NCI-H460 (cell line): ENCODE results near the gene MAD2L1BP. TPM values are rescaled to one million over a fixed set of nuclear protein-coding genes. Genes with fewer than 3 reads are reported as not detected.
A peak's percentile ranks its signal among the peaks of the same experiment; 100 is the strongest.

ENCODE experiments used
- DNase-seq: peaks from one replicate; pipeline ENCODE4 v3.0.0-alpha.2; 2016; ENCODE audit warnings: low read depth; ENCODE audit errors: extremely low read depth
- total RNA-seq: library from RNA; depleted of rRNA; stranded (reverse); fragments of >200 nt; shearing (Covaris generic); gene quantifications from 2 replicates; pipeline ENCODE4 v1.2.3, GENCODE V29; 2014; rRNA removed

MAD2L1BP gene
- total RNA-seq, 1 experiment from 2014 or later = 23.9 TPM

DNA sequence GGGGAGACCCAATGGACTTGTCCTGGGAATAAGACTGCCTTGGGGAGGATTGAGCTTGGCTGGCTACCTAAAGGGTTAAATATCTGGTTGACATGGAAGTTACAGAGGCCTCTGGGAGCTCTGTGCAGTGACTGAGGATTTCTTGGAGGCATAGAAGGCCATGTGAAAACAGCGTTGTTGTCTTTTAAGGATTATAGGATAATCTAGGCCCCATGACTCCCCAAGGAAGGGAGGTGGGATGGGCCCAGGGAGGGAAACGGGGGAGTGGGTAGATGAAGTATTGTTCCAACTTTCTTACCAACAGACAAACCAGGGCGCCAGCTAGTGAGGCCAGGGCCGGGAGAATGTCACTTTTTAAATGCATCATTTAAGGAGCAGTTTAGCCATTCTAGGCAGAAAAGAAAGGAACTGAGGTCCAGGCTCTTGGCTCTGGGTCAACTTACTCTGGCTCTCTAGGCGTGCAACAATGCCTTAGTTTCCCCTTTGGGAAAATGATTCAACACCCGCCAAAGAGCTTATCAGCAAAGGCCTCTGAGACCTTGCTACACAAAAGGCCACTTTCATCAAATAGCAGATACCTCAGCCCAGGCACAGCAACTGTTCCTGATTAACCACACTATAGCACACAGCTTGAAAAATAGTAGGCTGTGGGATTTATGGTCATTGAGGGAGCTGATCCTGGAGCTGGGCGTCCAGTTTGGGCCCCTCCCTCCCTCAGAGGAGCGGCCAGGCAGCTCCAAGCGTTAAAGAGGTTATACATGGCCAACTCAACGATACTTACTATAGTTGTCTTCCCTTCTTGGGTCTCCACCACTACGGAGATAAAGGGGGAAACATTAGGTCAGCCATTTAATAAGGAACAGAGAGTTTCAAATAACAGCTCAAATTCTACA, 44.9 kb downstream of the MAD2L1BP start:
- no peak for DNase-seq

DNA sequence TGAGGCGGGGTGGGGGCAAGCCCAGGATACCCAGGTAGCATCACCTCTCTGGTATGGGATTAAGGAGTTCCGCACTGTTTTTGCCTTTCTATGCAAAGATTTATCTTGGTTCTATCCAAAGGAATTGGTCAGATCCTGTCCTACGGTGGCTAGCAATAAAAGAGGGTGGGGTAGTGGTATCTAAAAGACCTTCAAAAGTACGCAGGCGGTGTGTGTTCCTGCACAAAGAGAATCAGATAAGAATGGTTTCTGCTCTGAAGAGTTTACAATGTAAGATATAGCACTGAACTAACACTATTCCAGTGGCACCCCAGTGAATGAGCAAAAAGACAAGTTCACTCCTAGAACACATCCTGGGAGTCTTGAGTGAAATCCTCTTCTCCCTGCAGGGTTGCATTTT, 45.7 kb downstream of the MAD2L1BP start:
- no peak for DNase-seq

DNA sequence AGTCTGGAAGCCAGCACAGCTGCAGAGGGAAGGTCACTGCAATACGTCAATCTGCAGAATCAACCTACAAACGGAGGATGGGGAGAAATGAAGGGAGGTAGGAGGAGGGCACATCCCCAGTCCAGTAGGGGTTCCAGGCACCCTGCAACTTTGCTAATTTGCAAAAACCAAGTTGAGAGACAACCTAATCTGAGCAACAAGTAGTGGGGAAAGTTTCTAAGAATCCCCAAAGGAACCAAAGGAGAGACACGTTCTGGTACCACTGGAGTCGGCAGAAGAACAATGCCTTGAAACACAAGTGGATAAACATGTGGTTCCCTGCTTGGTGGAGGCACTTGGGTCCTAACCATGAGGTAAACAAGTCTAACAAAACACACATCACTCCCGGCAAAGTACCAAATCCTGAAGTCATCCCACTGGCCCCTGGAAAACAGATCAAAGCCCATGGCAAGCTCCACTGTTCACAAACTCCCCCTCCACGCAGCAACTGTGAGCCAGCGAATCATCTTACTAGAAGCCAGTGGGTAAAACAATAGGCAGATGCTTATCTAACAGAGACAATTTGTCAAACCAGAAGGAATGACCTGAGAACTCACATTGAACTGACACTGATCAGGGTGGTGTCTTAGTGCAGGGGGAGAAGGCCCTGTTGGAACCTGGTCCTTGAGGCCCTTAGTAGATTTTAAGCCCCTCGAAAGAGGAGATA, 47.2 kb downstream of the MAD2L1BP start:
- no peak for DNase-seq

DNA sequence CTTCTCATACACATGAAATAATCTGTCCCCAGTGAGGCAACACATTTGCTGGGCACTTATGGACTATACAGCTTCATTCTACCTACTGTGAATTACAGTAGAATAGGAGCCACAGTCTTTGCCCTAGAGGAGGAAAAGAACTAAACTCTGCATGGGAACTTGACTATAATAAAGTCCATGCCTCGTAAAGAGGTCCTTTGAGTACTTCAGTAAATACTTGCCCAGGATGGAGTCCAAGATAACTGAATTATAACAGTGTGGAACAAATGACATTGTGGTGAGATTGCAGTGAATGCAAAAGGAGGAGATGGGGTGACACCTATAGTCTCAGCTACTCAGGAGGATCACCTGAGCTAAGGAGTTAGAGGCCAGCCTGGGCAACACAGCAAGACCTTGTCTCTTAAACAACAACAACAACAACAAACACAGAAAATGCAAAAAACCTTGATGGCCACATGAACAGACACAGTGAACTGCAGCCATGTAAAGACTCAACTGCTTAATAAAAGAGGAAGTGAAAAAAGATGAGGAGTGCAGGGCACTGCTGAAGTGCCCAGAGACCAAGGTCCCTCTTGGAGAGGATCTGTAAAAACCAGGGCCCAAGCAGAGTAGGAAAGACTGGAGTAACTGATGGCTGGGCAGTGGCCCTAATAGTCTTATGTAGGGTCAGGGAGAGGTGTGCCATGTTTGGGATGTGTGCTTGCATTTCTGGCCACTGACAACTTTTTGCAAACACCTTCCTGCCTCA, 48.2 kb downstream of the MAD2L1BP start:
- DNase-seq = no peak

DNA sequence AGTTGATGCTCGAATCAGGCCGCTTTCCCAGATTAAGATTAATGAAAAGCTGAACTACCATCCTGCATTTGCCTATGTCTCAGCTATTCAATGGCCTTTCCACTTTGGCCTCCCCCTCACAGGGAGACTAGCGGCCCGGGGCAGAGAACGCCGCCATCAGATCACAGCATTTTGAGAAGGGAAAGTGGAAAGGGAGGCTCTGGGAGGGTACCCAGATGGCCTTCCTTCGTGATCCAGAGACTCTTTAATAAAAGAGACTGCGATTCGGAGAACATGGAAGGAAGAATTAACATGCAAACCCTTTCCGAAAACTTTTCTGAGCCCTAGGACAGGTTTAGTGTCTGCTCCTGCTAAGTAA, 51.4 kb downstream of the MAD2L1BP start:
- DNase-seq = no peak

DNA sequence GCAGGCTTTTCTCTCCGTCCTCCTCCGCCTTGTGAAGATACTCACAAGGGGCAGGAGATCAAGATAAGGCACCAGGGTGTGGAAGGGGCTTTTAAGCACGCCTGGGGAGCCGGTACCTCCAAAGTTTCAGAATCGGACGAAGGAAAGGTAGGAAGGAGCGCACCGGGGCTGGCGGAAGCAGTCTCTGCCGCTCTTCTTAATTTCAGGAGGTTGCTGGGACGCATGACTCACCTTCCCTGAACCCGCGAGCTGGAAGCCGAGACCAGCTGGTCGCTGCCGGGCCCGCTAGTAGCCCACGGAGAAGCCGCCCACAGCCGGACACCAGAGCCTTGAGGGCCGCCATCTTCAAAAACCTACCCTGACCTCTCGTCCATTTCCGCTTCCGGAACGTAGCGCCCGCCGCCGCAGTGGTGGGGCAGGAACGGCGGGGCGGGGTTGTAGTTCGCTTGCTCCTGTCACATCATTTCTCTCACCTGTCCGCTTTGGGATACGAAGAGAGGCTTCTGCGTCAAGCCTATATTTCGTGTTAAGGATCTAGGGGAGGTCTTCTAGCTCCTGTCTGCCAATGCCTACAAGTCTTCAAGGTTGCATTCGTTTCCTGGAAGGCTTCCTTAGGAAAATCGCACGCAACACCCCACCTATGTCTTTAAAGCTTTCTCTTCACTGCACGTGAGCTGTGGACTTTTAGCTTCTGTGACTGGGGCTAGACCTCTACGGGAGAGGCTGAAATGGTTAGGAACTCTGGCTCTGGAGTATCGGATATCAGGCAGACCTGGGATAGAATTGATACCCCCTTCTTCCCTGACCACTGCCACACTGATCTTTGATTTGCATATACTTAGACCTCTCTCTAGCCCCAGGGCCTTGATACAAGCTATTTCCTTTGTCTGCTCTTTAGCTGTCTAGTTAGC, 52.1 kb downstream of the MAD2L1BP start, which contains the start of gene MRPS18A:
MRPS18A (minus strand) TSS at position 355 of the 911 bp plus-strand sequence; CDS start at position 343, 12 bp downstream.
- peak; percentile 42 for DNase-seq

DNA sequence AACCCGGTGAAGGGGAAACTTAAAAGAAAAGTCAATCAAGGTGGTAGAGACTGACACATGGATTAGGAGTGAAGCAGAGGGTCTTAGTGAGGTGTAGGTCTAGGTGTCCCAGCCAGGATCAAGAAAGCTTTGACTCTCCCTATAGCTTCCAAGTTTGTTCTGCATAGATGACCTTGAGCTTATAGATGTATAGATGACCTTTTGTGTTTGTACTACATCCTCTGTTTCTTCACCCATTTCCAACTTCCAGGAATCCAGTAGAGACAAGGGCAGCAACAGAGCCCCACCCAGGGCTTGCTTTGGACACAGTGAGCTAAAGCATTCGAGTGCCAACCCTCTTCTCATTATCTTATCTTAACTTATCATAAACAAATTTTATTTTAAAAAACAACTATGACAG, 53.8 kb downstream of the MAD2L1BP start:
- DNase-seq = no peak

Other genes with a start within 250 kb of the MAD2L1BP start
- 6.9 and 9.1 TPM in 2 replicates for gene ABCC10, start 208.3 kb upstream of the MAD2L1BP start, total RNA-seq
- not detected in 2 replicates for gene DLK2, start 180.3 kb upstream of the MAD2L1BP start, total RNA-seq
- 21.2 and 21.3 TPM in 2 replicates for gene TJAP1, start 158.3 kb upstream of the MAD2L1BP start, total RNA-seq
- gene LRRC73, start 125.5 kb upstream of the MAD2L1BP start, total RNA-seq = 0.25 and 0.26 TPM in 2 replicates
- gene YIPF3, start 118.9 kb upstream of the MAD2L1BP start, total RNA-seq = 62.4 and 69.1 TPM in 2 replicates
- gene POLR1C, start 118.8 kb upstream of the MAD2L1BP start, total RNA-seq = 36.4 and 39.5 TPM in 2 replicates
- 55.3 and 56.2 TPM in 2 replicates for gene XPO5, start 59.8 kb upstream of the MAD2L1BP start, total RNA-seq
- 8.3 and 8.7 TPM in 2 replicates for gene POLH, start 59.7 kb upstream of the MAD2L1BP start, total RNA-seq
- gene GTPBP2, start 6.6 kb upstream of the MAD2L1BP start, total RNA-seq = 121 and 144 TPM in 2 replicates
- 0.42 and 0.61 TPM in 2 replicates for gene RSPH9, start 9.2 kb downstream of the MAD2L1BP start, total RNA-seq
- 54.1 and 66.0 TPM in 2 replicates for gene MRPS18A, start 52.0 kb downstream of the MAD2L1BP start, total RNA-seq
- 73.7 and 85.5 TPM in 2 replicates for gene VEGFA, start 134.4 kb downstream of the MAD2L1BP start, total RNA-seq